CD4-positive, alpha-beta T cell treated with Interleukin-17A for 4 hours (primary cell): ENCODE results near the gene PDXK.
A peak's percentile ranks its signal among the peaks of the same experiment; 100 is the strongest.

ENCODE experiments used
- DNase-seq: peaks from one replicate; pipeline ENCODE4 v3.0.0-alpha.2; 2020; ENCODE audit warnings: mixed read lengths

The PDXK gene

GRCh38 chr21:43808832-43809251, 89.9 kb downstream of the PDXK start:
- DNase-seq, result no peak

DNA sequence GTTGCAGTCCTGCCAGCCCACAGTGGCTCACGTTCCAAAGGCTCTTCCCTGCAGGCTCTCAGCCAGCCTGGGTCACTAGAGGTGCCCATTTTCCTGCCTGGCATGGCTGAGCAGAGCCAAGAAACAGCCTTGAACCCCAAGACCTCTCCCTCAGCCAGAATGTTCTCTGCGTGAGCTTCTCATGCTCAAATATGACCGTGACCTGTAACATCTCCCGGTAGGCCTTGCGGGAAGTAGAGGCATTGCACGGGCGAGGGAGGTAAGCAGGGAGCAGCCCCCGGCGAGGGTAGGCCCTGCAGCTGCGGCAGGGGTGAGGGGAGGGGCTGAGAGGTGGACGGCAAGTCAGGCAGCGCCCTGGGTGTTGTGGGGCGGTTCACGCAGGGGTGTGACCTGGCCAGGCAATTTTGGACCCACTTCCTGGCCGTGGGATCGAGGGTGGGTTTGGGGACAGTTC, 90.4 kb downstream of the PDXK start:
- no peak for DNase-seq

DNA sequence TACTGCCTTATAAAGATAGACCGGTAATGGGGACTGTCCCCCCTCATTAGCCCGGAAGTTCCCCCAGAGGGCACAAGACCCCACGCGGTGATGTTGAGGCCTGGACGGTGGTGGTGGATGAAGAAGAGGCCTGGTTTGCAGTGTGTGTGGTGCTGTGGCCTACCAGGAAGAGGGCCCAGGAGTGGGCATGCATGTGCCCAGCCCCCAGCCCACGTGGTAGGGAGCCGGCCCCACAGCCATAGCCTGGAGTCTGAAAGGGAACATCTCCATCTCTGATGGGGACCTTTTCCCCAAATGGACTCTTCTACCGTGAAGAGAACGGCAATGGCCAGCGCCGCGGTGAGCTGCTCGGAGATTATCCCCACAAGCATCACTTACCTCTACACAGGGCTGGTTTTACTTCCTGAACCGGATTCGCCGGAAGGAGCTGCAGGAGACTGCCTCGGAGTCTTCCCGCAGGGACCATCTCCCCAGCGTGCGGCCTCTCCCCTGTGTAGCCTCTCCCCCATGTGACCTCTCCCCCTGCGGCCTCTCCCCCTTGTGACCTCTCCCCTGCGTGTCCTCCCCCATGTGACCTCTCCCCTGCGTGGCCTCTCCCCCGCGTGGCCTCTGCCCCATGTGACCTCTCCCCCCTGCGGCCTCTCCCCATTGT, 91.0 kb downstream of the PDXK start:
- DNase-seq, result no peak

GRCh38 chr21:43810505-43811261, 91.8 kb downstream of the PDXK start:
- DNase-seq, result peak; percentile 92

DNA sequence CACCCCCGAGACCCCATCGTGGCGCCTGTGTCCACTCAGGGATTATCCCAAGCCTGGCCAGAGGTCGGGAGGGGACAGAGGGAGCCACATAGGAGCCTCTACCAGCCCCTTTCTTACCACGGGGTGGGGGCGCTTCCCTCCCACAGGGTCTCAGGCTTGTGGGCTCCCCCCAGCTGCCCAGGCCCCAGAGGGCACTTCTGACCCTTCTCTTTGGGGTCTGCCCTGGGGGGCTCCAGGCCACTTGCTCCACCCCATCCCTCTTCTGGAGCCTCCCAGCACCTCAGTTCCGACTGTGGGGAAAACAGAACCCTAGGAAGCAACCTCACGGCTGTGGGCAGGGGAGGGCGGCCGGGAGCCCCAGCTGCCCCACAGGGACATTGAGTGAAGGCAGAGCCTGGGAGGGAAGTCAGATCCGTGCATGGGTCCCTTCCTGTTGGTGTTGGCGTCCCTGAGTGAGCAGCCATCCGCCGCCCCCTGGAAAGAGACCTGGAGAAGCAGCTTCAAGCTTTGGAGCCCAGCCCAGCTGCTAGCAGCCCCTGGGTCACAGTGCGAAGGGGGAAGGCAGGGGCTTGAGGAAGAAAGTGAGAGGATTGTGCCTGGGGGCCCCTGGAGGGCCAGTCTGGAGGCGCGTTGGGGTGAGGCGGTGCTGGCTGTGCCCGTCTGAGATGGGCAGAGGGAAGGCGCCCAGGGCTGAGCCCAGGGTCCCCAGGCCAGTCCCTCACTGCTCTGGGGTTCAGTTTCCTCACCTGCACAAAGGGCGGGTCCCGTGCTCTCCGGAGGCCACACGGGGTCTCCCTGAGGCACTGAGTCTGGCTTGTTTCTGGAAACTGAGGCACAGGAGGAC, 92.6 kb downstream of the PDXK start:
- no peak for DNase-seq
